Measurements from ENCODE around the gene PCIF1.
"Not testable (repeated sequence)": the region's sequence is repeated elsewhere in the genome, so short reads cannot be mapped to it uniquely, and the experiment has no call there.

The PCIF1 gene

DNA sequence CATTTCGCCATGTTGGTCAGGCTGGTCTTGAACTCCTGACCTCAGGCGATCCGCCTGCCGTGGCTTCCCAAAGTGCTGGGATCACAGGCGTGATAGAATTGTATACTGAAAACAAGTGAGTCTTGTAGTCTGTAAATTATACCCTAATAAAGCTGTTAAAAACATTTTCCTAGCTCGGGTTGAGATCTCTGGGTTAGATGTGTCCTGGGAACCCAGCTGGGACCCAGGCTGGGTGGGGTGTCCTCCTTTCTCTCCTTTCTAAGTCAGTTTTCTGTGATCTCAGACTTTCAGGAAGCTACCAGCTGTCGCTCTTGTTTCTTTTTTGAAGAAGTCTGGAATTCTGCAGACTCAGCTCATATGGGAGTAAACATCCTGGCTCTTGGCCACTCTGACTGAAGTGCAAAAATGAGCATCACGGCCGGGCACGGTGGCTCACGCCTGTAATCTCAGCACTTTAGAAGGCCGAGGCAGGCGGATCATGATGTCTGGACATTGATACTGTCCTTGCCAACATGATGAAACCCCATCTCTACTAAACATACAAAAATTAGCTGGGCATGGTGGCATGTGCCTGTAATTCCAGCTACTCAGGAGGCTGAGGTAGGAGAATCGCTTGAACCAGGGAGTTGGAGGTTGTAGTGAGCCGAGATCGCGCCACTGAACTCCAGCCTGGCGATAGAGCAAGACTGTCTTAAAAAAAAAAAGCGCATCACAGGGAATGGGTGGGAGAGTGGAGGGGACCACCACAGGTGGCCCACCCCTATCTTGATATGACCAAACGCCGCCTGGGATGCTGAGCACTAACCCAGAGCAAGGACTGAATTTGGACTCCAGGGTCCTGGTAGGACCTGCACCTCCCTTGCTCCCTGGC, 9.9 kb upstream of the PCIF1 start:
- TF ChIP-seq ZNF274 (IDR thresholded peaks at IDR 0.05; ENCODE audit: low read depth, low read length): no peak
- H3K4me3 ChIP-seq (ENCODE audit: low read length): no peak overlapping the region

DNA sequence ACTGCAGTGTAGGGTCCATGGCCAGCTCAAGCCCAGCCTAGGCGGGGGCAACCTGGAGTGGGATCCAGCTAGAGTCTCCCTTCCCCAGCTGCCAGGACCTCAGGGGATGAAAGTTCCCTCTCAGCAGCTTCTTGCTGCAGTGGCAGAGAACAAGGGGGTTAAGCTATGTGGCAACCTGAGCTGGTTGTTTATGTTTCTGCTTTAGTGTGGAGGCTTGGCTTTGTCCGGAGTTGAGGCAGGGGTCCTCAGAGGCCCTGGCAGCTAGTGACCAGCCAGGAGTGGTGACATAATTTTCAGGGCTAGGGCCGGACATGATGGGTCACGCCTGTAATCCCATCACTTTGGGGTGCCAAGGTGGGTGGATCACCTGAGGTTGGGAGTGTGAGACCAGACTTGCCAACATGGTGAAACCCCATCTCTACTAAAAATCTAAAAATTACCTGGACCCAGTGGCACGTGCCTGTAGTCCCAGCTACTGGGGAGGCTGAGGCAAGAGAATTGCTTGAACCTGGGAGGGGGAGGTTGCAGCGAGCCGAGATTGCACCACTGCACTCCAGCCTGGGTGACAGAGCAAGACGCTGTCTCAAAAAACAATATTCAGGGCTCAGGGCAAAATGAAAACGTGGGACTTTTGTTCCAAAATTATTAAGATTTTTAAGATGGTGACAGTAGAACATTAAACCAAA, 8.5 kb upstream of the PCIF1 start:
- no peak overlapping the region for H3K4me3 ChIP-seq (ENCODE audit: low read length)

GRCh38 chr20:45926731-45927070, 7.8 kb upstream of the PCIF1 start:
- no peak overlapping the region for H3K4me3 ChIP-seq (ENCODE audit: low read length)
- TF ChIP-seq ZNF274 (IDR thresholded peaks at IDR 0.05; ENCODE audit: low read depth, low read length): no peak

More for the DNA sequence above, 8.5 kb upstream of the PCIF1 start:
- no peak for TF ChIP-seq ZNF274 (IDR thresholded peaks at IDR 0.05; ENCODE audit: low read depth, low read length)

GRCh38 chr20:45927071-45927878, 7.2 kb upstream of the PCIF1 start:
- TF ChIP-seq ZNF274 (IDR thresholded peaks at IDR 0.05; ENCODE audit: low read depth, low read length): no peak
- H3K4me3 ChIP-seq (ENCODE audit: low read length): no peak overlapping the region

- H3K4me3 ChIP-seq (ENCODE audit: low read length): not testable (repeated sequence)
Observed at GRCh38 chr20:45931680-45932079, 2.8 kb upstream of the PCIF1 start.

GRCh38 chr20:45933266-45934045, 1.0 kb upstream of the PCIF1 start:
- H3K4me3 ChIP-seq (ENCODE audit: low read length): peak overlapping the region; percentile 72
- TF ChIP-seq ZNF274 (IDR thresholded peaks at IDR 0.05; ENCODE audit: low read depth, low read length): no peak

DNA sequence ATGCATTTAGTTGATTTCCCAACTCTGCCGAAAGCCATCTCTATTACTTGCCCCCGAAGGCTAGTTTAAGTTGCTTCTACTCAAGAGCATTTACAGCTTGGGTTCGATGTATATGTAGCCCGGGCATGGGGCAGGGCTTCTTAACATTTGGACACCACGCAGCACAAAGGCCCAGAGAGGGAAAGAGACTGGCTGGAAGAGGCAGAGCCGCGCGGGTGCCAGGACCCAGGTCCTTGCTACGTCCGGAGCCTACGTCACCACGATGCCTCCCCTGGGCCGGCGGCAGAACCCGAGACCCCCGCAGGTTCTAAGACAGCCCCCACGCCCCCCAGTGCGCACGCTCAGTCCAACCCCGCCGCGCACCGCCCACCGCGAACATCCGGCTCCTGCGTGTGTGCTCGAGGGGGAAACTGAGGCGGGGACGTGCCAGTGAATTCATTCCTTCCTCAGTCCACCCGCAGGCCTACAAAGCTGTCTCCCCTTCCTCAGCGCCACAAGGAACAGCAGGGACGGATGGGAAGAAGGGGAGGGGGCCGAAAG, 367 bp upstream of the PCIF1 start:
- H3K4me3 ChIP-seq (ENCODE audit: low read length): peak overlapping the region; percentile 72
- TF ChIP-seq ZNF274 (IDR thresholded peaks at IDR 0.05; ENCODE audit: low read depth, low read length): no peak

GRCh38 chr20:45935416-45936046, 1.0 kb downstream of the PCIF1 start:
- H3K4me3 ChIP-seq (ENCODE audit: low read length): peak overlapping the region; percentile 96
- TF ChIP-seq ZNF274 (IDR thresholded peaks at IDR 0.05; ENCODE audit: low read depth, low read length): no peak

GRCh38 chr20:45937765-45938164, 3.3 kb downstream of the PCIF1 start:
- no peak for TF ChIP-seq ZNF274 (IDR thresholded peaks at IDR 0.05; ENCODE audit: low read depth, low read length)
- H3K4me3 ChIP-seq (ENCODE audit: low read length): no peak overlapping the region

- H3K4me3 ChIP-seq (ENCODE audit: low read length): no peak overlapping the region
- no peak for TF ChIP-seq ZNF274 (IDR thresholded peaks at IDR 0.05; ENCODE audit: low read depth, low read length)
Observed at GRCh38 chr20:45938727-45939438, 4.4 kb downstream of the PCIF1 start.

GRCh38 chr20:45940053-45940452, 5.6 kb downstream of the PCIF1 start:
- TF ChIP-seq ZNF274 (IDR thresholded peaks at IDR 0.05; ENCODE audit: low read depth, low read length): no peak
- H3K4me3 ChIP-seq (ENCODE audit: low read length): no peak overlapping the region

- no peak for TF ChIP-seq ZNF274 (IDR thresholded peaks at IDR 0.05; ENCODE audit: low read depth, low read length)
- no peak overlapping the region for H3K4me3 ChIP-seq (ENCODE audit: low read length)
Observed at GRCh38 chr20:45940469-45940868, 6.0 kb downstream of the PCIF1 start.

DNA sequence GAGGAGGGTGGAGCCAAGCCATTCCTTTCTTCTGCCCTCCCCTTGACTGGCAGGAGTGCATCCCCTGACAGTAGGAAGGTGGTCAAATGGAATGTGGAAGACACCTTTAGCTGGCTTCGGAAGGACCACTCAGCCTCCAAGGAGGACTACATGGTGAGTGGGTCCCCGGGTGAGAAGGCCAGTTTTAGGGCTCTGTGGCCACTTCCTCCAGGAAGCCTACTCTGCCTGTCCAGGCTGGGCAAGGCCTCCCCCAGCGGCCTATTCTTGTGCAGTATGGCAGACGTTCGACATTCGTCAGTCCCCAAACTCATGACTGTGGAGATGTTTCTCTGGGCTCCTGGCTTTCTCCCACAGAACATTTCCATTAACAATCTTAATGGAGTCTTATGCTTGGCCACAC, 9.1 kb downstream of the PCIF1 start:
- no peak for TF ChIP-seq ZNF274 (IDR thresholded peaks at IDR 0.05; ENCODE audit: low read depth, low read length)
- no peak overlapping the region for H3K4me3 ChIP-seq (ENCODE audit: low read length)

Data from GM08714 (cell line).